ENCODE data around the gene LRRC49.

GRCh38 chr15:71049706-71050422, 157.2 kb downstream of the LRRC49 start:
- TF ChIP-seq CTCF (IDR thresholded peaks at IDR 0.05) (no peak), POLR2A (IDR thresholded peaks at IDR 0.05) (no peak)

All from heart left ventricle (tissue), 13 donors.